Stimulated activated CD8-positive, alpha-beta memory T cell treated with anti-CD3 and anti-CD28 coated beads, Interleukin-7, amount 100 ng/mL, for 4 hours (primary cell): ENCODE results near the gene TARDBP.
"Not testable (repeated sequence)": the region's sequence is repeated elsewhere in the genome, so short reads cannot be mapped to it uniquely, and the experiment has no call there.

Experiments
- DNase-seq, 2 donors: peaks; one replicate each; pipeline ENCODE4 v3.0.0-alpha.2; 2020; ENCODE audit warnings: low read depth in 2 of 2

Gene TARDBP

GRCh38 chr1:11059968-11060830, 47.7 kb downstream of the TARDBP start, which contains the start of gene SRM:
TSS of gene SRM (minus strand) at chr1:11060018. CDS start at chr1:11059943, 75 bp downstream.
- DNase-seq: peak; percentile 70 to 91

GRCh38 chr1:11061652-11062365, 49.4 kb downstream of the TARDBP start:
- DNase-seq: no peak

GRCh38 chr1:11062965-11063401, 50.5 kb downstream of the TARDBP start:
- peak; percentile 30 to 32 for DNase-seq

- not testable (repeated sequence) for DNase-seq
Observed at GRCh38 chr1:11063937-11064537, 51.6 kb downstream of the TARDBP start.

- no peak for DNase-seq
Observed at GRCh38 chr1:11064942-11065341, 52.5 kb downstream of the TARDBP start.

- no peak for DNase-seq
Observed at GRCh38 chr1:11065796-11066195, 53.3 kb downstream of the TARDBP start.

GRCh38 chr1:11067716-11068599, 55.5 kb downstream of the TARDBP start:
- no peak for DNase-seq

- no peak for DNase-seq
Observed at GRCh38 chr1:11068600-11069473, 56.4 kb downstream of the TARDBP start.

GRCh38 chr1:11070876-11071275, 58.4 kb downstream of the TARDBP start:
- DNase-seq: no peak

- DNase-seq: no peak
Observed at GRCh38 chr1:11071463-11072215, 59.2 kb downstream of the TARDBP start.

- no peak for DNase-seq
Observed at GRCh38 chr1:11072216-11072917, 59.9 kb downstream of the TARDBP start.

- not testable (repeated sequence) for DNase-seq
Observed at GRCh38 chr1:11073398-11073797, 60.9 kb downstream of the TARDBP start.
